Lung (tissue), 12 donors: ENCODE data around the gene CAMK1D. TPM values are rescaled to one million over a fixed set of nuclear protein-coding genes. Genes with fewer than 3 reads are reported as not detected.
"Not testable (repeated sequence)": the region's sequence is repeated elsewhere in the genome, so short reads cannot be mapped to it uniquely, and the experiment has no call there.

Experiments
- ATAC-seq: fragments of 200-7000 bp; cut with Tn5 transposase; one replicate; pipeline ENCODE4 v1.9.1; 2020; ENCODE audit warnings: moderate number of reproducible peaks; ENCODE audit not compliant: insufficient read depth, low FRiP score
- DNase-seq, 3 donors: peaks; one replicate each; pipeline ENCODE4 v3.0.0-alpha.2; 2013 to 2017
- H3K27ac ChIP-seq, 2 donors: one replicate each; pipeline ENCODE4 v1.5.1; 2013; ENCODE audit warnings: mild to moderate bottlenecking in 2 of 2, moderate library complexity in 2 of 2, control low read depth in 1 of 2, inconsistent platforms in 1 of 2, low read depth in 1 of 2, low read length in 1 of 2
- H3K27me3 ChIP-seq, 3 donors: one replicate each; pipeline ENCODE4 v1.5.1; 2013; ENCODE audit warnings: low read length in 2 of 3; ENCODE audit not compliant: control insufficient read depth in 3 of 3, insufficient read depth in 3 of 3
- H3K36me3 ChIP-seq, 4 donors: one replicate each; pipeline ENCODE4 v1.5.1; 2013; ENCODE audit warnings: low read length in 4 of 4, mild to moderate bottlenecking in 1 of 4, moderate library complexity in 1 of 4; ENCODE audit not compliant: control insufficient read depth in 4 of 4, insufficient read depth in 4 of 4
- H3K4me1 ChIP-seq, 5 donors: one replicate each; pipeline ENCODE4 v1.5.1; 2013; ENCODE audit warnings: low read length in 5 of 5, mild to moderate bottlenecking in 2 of 5, moderate library complexity in 1 of 5; ENCODE audit not compliant: control insufficient read depth in 5 of 5, insufficient read depth in 5 of 5
- H3K4me3 ChIP-seq: one replicate; pipeline ENCODE4 v1.5.1; 2013; ENCODE audit warnings: mild to moderate bottlenecking, control low read depth, moderate library complexity
- H3K9ac ChIP-seq, 2 donors: one replicate each; pipeline ENCODE4 v1.5.1; 2013; ENCODE audit warnings: low read length in 2 of 2, control low read depth in 1 of 2; ENCODE audit not compliant: insufficient read depth in 1 of 2
- H3K9me3 ChIP-seq, 4 donors: one replicate each; pipeline ENCODE4 v1.5.1; 2013; ENCODE audit warnings: low read length in 3 of 4, mild to moderate bottlenecking in 1 of 4, moderate library complexity in 1 of 4; ENCODE audit not compliant: control insufficient read depth in 4 of 4, insufficient read depth in 3 of 4
- WGBS, 2 donors: extraction: QIAGEN DNeasy Blood & Tissue Kit; methylation state at CpG; one replicate each; pipeline ENCODE4 v1.1.7; 2013; 5-methylcytosine and 5-hydroxymethylcytosine counted together
- polyA plus RNA-seq, 2 donors: library from polyadenylated mRNA; stranded (reverse); fragments of 200-250 nt; gene quantifications; one replicate each; pipeline ENCODE4 v1.2.1, GENCODE V29; 2013
- total RNA-seq, 2 donors: library from RNA; depleted of rRNA in 1 of 2; stranded (reverse); fragments of >200 nt in 1 of 2; gene quantifications; one replicate each; pipeline ENCODE4 v1.2.1, GENCODE V29; 2014 to 2021
- TF ChIP-seq, protein P1 (sequence below): IDR thresholded peaks from 2 replicates; pipeline ENCODE4 v1.5.1; 2012; ENCODE audit warnings: mild to moderate bottlenecking; ENCODE audit errors: control extremely low read depth, extremely low read depth
- donor health status: control.
- donor health status: control.
- donor health status: Bipolar disorder and iron deficiency.
- donor health status: healthy.
- donor health status: DM: yes; HTN: yes; CAD: no.

The CAMK1D gene
- total and polyA plus RNA-seq, 4 donors: 3.2 to 37.4 (median 7.0) TPM

DNA sequence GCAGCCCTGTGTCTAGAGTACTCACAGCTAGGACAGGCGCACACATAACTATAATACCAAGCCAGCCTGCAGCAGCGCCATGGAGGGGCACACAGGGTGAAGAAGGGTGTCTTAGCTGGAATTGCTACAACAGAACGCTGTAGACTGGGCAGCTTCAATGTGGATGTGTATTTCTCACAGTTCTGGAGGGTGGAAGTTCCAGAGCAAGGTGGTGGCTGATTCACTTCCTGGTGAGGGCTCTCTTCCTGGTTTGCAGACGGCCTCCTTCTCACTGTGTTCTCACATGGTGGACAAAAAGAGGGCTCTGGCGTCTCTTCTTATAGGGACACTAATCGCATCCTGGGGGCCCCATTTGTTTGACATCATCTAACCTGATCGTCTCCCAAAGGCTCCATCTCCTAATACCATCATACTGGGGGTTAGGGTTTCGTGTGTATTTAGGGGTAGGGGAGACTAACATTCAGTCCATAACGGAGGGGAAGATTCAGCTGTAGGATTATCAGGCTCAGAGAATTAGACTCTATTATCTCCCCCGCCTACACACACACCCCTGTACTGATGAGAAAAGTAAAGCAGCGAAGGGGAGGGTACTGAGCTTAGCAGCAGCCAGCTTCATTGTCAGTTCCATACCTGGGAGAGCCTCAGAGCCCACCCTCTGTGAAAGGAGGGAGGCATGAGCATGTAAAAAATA is 363.1 kb downstream of the CAMK1D start:
- ATAC-seq: no peak
- Histone ChIP-seq H3K9ac (no peak overlapping the region), H3K9me3 (no peaks in the 10 kb centered on the region), H3K36me3 (no peaks in the 10 kb centered on the region), H3K27me3 (peaks cover 0 to 50% (median 2%) of the 10 kb centered on the region in 3 donors), H3K4me3 (no peak overlapping the region), H3K4me1 (peaks cover 4 to 6% (median 4%) of the 10 kb centered on the region in 5 donors), H3K27ac (no peak overlapping the region)
- TF ChIP-seq, protein P1, sequence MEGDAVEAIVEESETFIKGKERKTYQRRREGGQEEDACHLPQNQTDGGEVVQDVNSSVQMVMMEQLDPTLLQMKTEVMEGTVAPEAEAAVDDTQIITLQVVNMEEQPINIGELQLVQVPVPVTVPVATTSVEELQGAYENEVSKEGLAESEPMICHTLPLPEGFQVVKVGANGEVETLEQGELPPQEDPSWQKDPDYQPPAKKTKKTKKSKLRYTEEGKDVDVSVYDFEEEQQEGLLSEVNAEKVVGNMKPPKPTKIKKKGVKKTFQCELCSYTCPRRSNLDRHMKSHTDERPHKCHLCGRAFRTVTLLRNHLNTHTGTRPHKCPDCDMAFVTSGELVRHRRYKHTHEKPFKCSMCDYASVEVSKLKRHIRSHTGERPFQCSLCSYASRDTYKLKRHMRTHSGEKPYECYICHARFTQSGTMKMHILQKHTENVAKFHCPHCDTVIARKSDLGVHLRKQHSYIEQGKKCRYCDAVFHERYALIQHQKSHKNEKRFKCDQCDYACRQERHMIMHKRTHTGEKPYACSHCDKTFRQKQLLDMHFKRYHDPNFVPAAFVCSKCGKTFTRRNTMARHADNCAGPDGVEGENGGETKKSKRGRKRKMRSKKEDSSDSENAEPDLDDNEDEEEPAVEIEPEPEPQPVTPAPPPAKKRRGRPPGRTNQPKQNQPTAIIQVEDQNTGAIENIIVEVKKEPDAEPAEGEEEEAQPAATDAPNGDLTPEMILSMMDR: no peak
- no peak for DNase-seq
- WGBS, 2 donors: 83 to 88% methylated on average over 11 of the region's 11 CpGs

DNA sequence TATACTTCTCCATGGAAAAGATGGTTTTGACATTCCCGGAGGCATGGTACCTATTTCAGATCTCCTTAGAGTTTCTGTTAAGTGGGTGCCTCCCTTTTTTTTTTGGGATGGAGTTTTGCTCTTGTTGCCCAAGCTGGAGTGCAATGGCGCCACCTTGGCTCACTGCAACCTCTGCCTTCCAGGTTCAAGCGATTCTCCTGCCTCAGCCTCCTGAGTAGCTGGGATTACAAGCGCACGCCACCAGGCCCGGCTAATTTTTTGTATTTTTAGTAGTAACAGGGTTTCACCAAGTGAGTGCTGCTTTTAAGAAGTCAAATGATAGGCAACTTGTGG is 363.6 kb downstream of the CAMK1D start:
- peaks cover 0 to 45% (median 2%) of the 10 kb centered on the region in 3 donors for H3K27me3 ChIP-seq
- H3K9ac ChIP-seq, H3K36me3 ChIP-seq, H3K9me3 ChIP-seq, H3K27ac ChIP-seq, DNase-seq, ATAC-seq, H3K4me3 ChIP-seq, H3K4me1 ChIP-seq: not testable (repeated sequence)
- WGBS, 2 donors: 95 to 97% methylated on average over 6 of the region's 6 CpGs

DNA sequence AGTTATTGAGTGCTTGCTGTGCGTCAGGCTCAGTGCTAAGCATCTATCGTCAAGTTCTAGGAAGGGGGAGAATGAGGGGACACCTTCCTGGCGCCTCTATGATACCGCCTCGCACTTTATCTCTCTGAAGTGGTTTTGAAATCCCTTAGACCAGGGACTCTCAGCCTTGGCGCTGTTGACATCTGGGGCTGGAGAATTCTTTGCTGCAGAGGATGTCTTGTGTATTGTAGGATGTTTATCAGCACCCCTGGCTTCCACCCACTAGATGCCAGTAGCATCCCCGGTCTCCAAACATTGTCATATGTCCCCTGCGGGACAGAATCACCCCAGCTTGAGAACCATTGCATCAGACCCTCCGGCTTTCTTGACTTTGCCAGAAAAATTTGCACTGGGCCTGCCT is 366.7 kb downstream of the CAMK1D start:
- Histone ChIP-seq H3K27me3 (peaks cover 0 to 38% (median 2%) of the 10 kb centered on the region in 3 donors), H3K9ac (no peak overlapping the region), H3K27ac (no peak overlapping the region), H3K9me3 (no peaks in the 10 kb centered on the region), H3K4me1 (peaks cover 0 to 7% (median 3%) of the 10 kb centered on the region in 5 donors), H3K36me3 (no peaks in the 10 kb centered on the region), H3K4me3 (no peak overlapping the region)
- 77 to 87% methylated on average over 9 of the region's 9 CpGs for WGBS, 2 donors
- DNase-seq: no peak
- TF ChIP-seq, protein P1: no peak
- ATAC-seq: no peak

DNA sequence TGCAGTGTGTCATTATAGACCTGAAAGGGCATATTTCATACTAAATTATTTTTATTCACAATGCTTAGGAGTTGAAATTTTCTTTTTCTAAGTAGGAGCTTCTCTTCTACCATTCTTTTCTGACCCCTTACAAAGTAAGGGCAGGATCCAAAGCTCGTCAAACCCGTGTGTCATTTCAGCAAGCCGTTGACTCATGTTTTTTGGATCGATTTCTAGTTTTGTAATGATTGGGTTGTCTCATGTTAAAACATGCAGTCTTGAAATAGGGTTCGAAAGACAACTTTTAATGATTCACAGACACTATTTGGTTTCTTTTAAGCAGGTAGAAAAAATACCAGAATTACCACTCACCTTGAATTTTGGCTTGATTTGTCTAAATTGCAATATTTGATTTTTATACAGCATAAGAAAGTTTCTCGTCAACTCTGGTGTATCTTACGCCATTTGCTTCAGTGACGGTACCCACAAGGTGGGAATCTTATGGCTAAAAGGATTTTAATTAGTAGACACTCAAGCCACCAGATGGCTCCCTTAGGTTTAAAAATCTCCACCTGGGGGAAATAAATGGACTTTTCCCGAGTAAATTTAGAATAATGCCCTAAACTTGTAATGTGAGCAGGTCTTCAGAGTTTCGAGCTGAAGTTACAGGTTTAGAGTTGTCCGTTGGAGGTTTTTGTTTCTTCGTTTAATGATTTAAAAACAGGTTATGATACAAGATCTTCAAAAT is 368.8 kb downstream of the CAMK1D start:
- ATAC-seq (no peak), DNase-seq (no peak)
- Histone ChIP-seq H3K4me3 (no peak overlapping the region), H3K9me3 (no peaks in the 10 kb centered on the region), H3K36me3 (no peaks in the 10 kb centered on the region), H3K9ac (no peak overlapping the region), H3K27ac (no peak overlapping the region), H3K4me1 (peaks cover 0 to 6% (median 3%) of the 10 kb centered on the region in 5 donors), H3K27me3 (peaks cover 0 to 37% (median 5%) of the 10 kb centered on the region in 3 donors)
- TF ChIP-seq, protein P1: no peak
- WGBS, 2 donors: 86 to 94% methylated on average over 12 of the region's 12 CpGs
